Stimulated activated CD8-positive, alpha-beta memory T cell treated with anti-CD3 and anti-CD28 coated beads, Interleukin-12 subunit alpha, Interleukin-12 subunit beta, amount 100 ng/mL, for 1 hour (primary cell): ENCODE measurements around the gene RITA1.
"Not testable (repeated sequence)": the region's sequence is repeated elsewhere in the genome, so short reads cannot be mapped to it uniquely, and the experiment has no call there.

Source experiments
- DNase-seq: peaks from one replicate; pipeline ENCODE4 v3.0.0-alpha.2; 2020; ENCODE audit warnings: low read depth

RITA1 gene

GRCh38 chr12:113203852-113204760, 18.6 kb downstream of the RITA1 start:
- DNase-seq, result no peak

GRCh38 chr12:113204804-113205203, 19.3 kb downstream of the RITA1 start:
- no peak for DNase-seq

GRCh38 chr12:113206802-113207201, 21.3 kb downstream of the RITA1 start:
- not testable (repeated sequence) for DNase-seq

GRCh38 chr12:113207613-113208040, 22.1 kb downstream of the RITA1 start:
- DNase-seq, result no peak

GRCh38 chr12:113208041-113208934, 22.8 kb downstream of the RITA1 start:
- DNase-seq, result no peak

GRCh38 chr12:113211160-113211559, 25.6 kb downstream of the RITA1 start:
- DNase-seq, result no peak

- DNase-seq, result no peak
Measured at GRCh38 chr12:113214895-113215400, 29.4 kb downstream of the RITA1 start.

- no peak for DNase-seq
Measured at GRCh38 chr12:113216027-113216426, 30.5 kb downstream of the RITA1 start.

DNA sequence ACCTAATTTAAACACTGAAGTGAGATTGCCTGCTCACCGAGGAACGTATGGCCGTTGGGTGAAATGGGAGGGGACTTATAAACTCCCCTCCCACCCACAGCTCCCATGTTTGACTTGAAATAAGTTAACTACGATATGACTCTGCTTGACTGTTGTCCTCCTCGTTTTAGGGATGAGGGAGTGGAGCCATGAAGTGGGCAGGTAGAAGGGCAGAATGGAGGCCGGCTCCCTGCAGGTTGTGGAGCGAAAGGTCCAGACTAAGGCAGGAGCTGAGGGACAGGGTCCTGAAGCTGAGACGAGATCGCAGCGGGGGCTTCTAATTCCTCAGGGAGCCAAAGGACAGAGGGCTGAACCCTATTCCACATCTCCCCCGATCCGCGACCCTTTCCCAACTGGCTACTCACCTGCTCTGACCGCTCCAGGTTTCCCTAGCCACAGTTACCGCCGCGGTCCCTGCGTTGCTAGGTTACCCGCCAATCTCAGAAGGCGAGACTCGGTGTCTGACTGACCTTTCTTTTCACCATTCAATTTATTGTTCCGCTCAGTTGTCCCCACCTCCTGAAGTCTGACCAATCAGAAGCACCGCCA, 35.2 kb downstream of the RITA1 start:
- DNase-seq, result no peak

DNA sequence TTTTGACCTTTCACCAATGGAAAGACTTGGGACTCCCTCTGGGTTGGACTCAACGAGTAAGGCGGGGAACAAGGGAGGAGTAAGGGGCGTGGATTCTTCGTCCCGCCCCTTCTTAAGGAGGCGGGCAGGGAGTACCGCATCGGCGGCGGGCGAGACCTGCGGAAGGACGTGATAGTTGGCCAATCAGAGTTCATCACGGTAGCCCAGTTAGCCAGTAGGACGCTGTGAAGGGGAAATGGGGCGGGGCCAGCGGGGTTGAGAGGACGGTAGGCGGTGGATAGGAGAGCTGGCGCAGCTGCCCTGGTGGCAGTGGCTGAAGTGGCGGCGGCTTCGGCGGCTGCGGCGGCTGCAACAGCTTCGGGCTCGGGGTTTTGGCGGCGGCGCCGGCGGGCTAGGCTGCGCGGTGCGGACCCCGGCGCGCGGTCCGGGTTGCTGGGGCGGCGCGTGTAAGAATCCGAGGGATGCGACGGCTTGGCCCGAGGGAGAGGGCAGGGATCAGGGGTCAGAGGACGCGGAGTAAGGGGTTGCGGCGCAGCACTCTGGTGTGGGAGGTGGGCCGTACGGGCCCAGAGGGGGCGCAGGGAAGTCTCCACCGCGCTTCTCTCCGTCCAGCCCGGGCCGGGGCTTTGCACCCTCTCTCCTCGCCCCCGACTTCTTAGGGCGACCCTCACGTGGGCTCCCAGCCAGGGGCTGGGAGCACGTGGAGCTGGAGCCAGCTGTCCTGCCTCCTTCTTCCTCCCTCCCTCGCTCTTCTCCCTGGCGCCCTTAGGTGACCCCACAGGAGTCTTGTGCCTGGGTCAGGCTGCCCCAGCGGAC, 35.9 kb downstream of the RITA1 start, which contains the start of gene TPCN1:
TPCN1 (plus strand) TSS at position 284 of the 816 bp plus-strand sequence. CDS start 5,389 bp downstream, outside the sequence.
- DNase-seq, result peak; percentile 97

DNA sequence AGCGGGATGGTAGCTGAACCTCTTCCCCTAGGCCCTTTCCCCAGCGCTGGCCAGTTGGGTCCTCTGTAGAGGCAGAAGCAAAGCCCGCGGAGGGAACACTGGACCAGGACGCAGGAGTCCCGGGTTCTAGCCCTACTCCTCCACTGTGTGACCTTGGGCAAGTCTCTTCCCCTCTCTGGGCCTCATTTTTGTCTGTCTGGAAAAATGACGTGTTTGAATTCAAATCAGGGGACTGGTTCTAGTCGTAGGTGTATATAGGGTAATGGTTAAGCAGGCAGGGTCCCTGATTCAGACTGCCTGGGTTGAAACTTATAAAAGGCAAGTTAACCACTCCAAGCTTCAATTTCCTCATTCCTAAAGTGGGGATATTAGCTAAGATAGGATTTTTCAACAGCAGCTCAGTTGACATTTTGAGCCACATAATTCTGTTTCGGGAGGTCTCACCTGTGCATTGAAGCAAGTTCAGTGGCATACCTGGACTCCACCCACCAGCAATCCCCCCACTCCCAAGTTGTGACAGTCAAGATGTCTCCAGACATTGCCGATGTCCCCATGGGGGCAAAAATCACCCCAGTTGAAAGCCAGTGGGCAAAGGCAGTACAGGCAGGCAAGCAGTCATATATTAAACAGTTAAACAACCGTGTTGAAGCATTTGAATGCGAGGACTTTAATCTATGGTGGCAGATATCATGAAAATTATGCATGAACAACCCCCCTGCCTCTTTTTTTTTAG, 36.6 kb downstream of the RITA1 start:
- no peak for DNase-seq

GRCh38 chr12:113222730-113223531, 37.4 kb downstream of the RITA1 start:
- no peak for DNase-seq

- DNase-seq, result no peak
Measured at GRCh38 chr12:113224955-113225354, 39.4 kb downstream of the RITA1 start.

DNA sequence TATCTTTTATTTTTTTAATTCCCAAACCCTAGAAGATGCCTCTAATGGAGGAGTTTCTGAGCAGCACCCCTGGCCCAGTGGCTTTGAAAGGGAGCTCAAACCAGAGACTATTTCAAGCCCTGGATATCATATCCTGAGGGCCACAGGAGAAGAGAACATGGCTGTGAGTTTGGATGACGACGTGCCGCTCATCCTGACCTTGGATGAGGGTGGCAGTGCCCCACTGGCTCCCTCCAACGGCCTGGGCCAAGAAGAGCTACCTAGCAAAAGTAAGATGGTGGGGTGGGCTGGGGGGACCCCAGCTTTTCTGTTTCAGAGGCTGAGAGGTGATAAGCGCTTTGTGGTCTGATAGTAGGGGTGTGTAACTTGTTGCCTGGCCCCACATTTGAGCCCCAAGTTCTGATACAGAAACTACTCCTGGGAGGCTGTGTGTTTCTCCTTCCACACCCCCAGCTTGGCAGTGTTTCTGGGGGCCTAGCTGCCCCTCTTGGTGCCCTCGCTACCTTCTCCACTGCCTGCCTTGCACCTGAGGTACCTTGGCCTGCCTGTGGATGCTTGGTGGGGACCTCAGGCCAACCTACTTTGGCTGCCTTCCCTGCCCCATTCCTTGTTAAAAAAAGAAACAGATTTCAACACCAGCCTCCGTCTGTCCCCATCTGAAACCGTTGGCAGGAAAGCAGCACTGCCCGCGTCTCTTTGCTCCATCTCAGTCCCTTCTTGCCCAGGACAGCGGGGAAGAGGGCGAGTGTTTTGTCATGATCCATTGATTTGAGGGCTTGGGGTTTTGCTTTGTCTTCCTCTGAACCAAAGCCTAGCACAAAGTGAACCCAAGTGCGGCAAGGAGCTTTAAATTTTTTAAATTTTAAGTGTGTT, 41.4 kb downstream of the RITA1 start:
- DNase-seq, result no peak

GRCh38 chr12:113227686-113228391, 42.3 kb downstream of the RITA1 start:
- no peak for DNase-seq

- no peak for DNase-seq
Measured at GRCh38 chr12:113228394-113229028, 43.0 kb downstream of the RITA1 start.
